Fibroblast of skin of left quadriceps (primary cell): ENCODE data around the gene FOXR2.

ENCODE experiments used
- DNase-seq, 2 experiments: peaks; one replicate each; pipeline ENCODE4 v3.0.0-alpha.2; 2013; ENCODE audit warnings: low read depth in 2 of 2

FOXR2 gene, protein sequence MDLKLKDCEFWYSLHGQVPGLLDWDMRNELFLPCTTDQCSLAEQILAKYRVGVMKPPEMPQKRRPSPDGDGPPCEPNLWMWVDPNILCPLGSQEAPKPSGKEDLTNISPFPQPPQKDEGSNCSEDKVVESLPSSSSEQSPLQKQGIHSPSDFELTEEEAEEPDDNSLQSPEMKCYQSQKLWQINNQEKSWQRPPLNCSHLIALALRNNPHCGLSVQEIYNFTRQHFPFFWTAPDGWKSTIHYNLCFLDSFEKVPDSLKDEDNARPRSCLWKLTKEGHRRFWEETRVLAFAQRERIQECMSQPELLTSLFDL

DNA sequence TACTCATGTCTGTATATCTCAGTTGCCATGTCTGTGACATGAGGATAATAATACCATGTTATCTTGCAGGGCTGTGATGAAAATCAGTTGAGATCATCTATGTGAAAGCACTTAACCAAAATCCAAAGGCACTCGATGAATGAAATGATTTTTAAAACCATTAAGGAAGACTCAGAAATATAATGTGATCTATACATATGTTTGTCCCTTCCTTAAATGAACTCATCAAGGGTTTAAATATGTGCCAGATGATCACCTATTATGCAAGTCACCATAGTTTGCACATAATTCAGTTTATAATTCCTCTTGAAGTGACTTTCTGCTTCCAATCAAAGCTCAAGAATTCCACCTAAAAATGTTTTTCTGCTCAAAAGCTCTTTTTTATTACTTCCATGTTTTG lies at the start of gene FOXR2:
FOXR2 (plus strand) TSS at position 301 of the 400 bp plus-strand sequence. CDS start 312 bp downstream, outside the sequence.
- DNase-seq: no peak

- no peak for DNase-seq
Observed at GRCh38 chrX:55579115-55579514, 44.1 kb upstream of the FOXR2 start.

DNA sequence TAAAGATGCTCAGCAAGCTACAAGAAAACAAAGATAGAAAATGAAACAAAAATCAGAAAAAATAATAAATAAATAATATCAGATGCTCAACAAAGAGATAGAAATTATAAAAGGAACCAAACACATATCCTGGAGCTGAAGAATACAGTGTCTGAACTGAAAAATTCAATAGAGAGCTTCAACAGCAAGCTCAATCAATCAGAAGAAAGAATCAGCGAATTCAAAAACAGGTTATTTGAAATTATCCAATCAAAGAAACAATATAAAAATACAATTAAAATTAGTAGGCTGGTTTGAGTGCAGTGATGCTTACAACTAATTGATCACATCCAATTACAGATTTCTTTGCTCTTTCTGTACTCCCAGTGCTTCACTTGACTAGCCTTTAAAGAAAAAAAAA lies 40.8 kb upstream of the FOXR2 start:
- DNase-seq: no peak

- no peak for DNase-seq
Observed at GRCh38 chrX:55593296-55593695, 29.9 kb upstream of the FOXR2 start.

GRCh38 chrX:55593756-55594257 lies 29.4 kb upstream of the FOXR2 start:
- DNase-seq: no peak

DNA sequence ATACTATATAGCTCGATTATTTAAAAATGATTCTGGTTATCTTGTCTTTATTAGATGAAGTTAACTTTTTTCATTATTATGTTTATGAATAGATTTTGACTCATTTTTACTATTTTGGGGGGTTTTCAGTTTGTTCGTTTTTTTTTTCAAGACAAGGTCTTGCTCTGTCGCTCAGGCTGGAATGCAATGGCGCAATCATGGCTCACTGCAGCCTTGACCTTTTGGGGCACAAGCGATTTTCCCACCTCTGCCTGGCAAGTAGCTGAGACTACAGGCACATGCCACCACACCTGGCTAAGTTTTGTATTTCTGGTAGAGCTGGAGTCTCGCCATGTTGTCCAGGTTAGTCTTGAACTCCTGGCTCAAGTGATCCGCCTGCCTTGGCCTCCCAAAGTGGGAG lies 24.9 kb upstream of the FOXR2 start:
- DNase-seq: no peak

DNA sequence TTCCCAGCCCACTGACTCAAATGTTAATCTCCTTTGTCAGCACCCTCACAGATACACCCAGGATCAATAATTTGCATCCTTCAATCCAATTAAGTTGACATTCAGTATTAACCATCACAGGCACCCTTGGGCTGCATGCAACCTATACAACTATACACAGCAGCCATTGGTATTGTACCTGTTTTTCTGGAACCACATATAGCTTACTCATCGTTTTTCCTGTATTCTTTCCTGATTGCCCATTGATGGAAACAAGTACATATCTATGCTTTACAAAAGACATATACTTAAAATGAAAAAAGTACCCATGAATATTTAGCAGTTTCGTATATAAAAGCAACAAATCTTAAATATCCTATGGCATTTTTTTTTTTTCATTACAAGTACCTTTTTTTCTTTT lies 3.7 kb upstream of the FOXR2 start:
- no peak for DNase-seq

- DNase-seq: no peak
Observed at GRCh38 chrX:55624403-55624802, 1.2 kb downstream of the FOXR2 start.

DNA sequence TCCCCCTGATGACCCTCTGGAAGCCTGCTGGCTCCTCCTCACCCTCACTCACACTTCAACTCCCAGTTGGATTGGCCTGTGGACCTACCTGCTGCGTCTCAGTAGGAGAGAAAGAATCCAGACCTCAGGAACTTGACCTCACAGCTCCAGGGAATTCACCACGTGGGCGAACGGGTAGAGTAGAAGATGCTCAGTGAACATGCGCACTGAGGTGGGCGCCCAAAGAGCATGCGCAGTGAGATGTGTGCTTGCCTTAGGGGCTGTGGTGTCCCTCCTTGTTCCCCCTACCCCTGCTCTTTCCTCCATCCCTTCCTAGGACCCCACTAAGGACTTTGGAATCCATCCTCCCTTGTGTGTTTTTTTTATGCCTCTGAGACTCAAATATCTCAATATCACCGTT lies 12.9 kb downstream of the FOXR2 start:
- no peak for DNase-seq

- DNase-seq: no peak
Observed at GRCh38 chrX:55638933-55639332, 15.7 kb downstream of the FOXR2 start.

DNA sequence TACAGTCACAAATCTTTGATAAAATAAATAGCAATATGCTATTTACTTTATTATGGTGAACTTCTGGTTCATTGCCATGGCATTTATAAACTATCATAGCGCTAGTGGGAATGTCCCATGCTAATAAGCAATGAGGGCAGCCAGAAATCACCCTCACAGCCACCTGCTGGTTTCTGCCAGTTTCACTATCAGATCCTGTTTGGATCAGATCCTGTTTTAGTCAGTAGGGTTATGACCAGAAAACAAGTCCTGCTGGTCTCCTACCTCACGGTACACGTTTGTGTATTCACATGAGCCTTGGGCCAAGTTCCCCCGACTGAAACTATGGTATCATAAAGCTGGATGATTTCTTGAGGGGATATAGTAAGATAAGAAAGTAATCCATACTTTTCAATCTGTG lies 17.7 kb downstream of the FOXR2 start:
- no peak for DNase-seq

DNA sequence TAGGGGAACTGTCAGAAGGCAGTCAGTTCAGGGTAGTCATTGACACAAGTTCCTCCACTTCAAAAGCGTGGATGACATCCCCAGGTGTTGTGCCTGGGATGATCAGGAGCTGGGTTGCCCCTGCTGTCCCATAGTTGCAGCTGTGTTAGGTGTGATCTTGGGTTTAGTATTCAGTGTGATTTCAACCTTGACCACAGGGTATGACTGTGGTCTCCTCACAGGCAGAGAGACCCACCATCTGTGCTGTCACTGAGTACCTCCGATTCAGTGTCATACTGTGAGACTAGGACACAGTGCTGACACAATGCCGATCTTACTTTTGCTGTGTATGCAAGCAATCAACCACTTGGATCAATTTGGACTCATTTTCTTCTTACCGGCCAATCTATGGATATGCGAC lies 25.2 kb downstream of the FOXR2 start:
- DNase-seq: no peak

DNA sequence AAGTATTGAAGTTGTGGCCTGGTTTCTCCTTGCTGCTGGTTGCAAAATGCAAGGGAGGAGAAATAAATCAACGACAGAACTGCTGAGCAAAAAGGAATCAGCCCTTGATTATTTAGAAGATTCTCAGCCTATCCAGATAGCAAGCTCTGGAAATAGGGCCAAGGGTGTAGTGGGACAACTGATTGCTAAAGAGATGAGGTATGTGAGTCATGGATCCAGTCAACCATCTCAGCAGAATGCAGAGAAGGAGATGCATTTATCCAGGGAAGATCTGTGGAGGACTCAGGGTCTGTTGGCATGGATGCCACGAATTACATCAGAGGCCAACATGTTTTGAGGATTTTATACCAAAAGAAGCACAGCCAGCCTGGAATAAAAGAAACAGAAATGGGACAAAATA lies 36.7 kb downstream of the FOXR2 start:
- DNase-seq: no peak

- DNase-seq: no peak
Observed at GRCh38 chrX:55663584-55663983, 40.4 kb downstream of the FOXR2 start.

DNA sequence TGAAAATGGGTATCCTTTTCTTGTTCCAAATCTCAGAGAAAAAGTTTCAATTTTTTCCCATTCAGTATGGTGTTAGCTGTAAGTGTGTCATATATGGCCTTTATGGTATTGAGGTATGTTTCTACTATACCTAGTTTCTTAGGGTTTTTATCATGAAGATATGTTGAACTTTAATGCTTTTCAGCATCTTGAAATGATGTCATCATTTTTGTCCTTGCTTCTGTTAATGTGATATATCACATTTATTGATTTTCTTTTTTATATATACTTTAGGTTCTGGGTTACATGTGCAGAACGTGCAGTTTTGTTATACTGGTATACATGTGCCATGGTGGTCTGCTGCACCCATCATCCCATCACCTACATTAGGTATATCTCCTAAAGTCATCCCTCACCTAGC lies 44.9 kb downstream of the FOXR2 start:
- no peak for DNase-seq
